Urinary bladder (tissue), 4 donors: Measurements from ENCODE around the gene DOCK8. TPM values are rescaled to one million over a fixed set of nuclear protein-coding genes. Genes with fewer than 3 reads are reported as not detected.

ENCODE experiments used
- DNase-seq: peaks from one replicate; pipeline ENCODE4 v3.0.0-alpha.2; 2015; ENCODE audit errors: extremely low spot score
- H3K27ac ChIP-seq: one replicate; pipeline ENCODE4 v1.5.1; 2013; ENCODE audit warnings: low read depth, mild to moderate bottlenecking, moderate library complexity
- H3K36me3 ChIP-seq: one replicate; pipeline ENCODE4 v1.6.1; 2013; ENCODE audit warnings: mild to moderate bottlenecking, moderate library complexity; ENCODE audit not compliant: insufficient read depth
- H3K4me1 ChIP-seq: one replicate; pipeline ENCODE4 v1.6.1; 2013; ENCODE audit warnings: mild to moderate bottlenecking, moderate library complexity; ENCODE audit not compliant: insufficient read depth
- H3K4me3 ChIP-seq: one replicate; pipeline ENCODE4 v1.5.1; 2013; ENCODE audit warnings: low read depth, low read length
- WGBS: extraction: QIAGEN DNeasy Blood & Tissue Kit; methylation state at CpG from one replicate; pipeline ENCODE4 v1.1.7; 2013; 5-methylcytosine and 5-hydroxymethylcytosine counted together
- polyA plus RNA-seq: library from polyadenylated mRNA; stranded (reverse); fragments of 200-250 nt; gene quantifications from one replicate; pipeline ENCODE4 v1.2.3, GENCODE V29; 2013
- total RNA-seq: library from RNA; depleted of rRNA; stranded (reverse); fragments of >200 nt; gene quantifications from one replicate; pipeline ENCODE4 v1.2.3, GENCODE V29; 2014
- donor health status: healthy with polysubstance abuse.
- donor health status: healthy.

Gene DOCK8
- total and polyA plus RNA-seq, 2 donors: 5.2 to 12.5 TPM

- Histone ChIP-seq H3K4me3 (no peak overlapping the region), H3K4me1 (no peaks in the 10 kb centered on the region), H3K36me3 (no peaks in the 10 kb centered on the region), H3K27ac (no peak overlapping the region)
- DNase-seq: no peak
- 86% methylated on average over 6 of the region's 6 CpGs for WGBS
Observed at GRCh38 chr9:421896-422295, 207.2 kb downstream of the DOCK8 start.

GRCh38 chr9:426264-426663 is 211.6 kb downstream of the DOCK8 start:
- no peaks in the 10 kb centered on the region for H3K36me3 ChIP-seq
- 85% methylated on average over 6 of the region's 6 CpGs for WGBS

GRCh38 chr9:426976-427375 is 212.3 kb downstream of the DOCK8 start:
- Histone ChIP-seq H3K4me1 (no peaks in the 10 kb centered on the region), H3K36me3 (no peaks in the 10 kb centered on the region), H3K27ac (no peak overlapping the region), H3K4me3 (no peak overlapping the region)
- WGBS: 74% methylated on average over 1 of the region's 1 CpG
- DNase-seq: no peak

More at GRCh38 chr9:426264-426663, 211.6 kb downstream of the DOCK8 start:
- no peak for DNase-seq
- Histone ChIP-seq H3K27ac (no peak overlapping the region), H3K4me1 (no peaks in the 10 kb centered on the region), H3K4me3 (no peak overlapping the region)

DNA sequence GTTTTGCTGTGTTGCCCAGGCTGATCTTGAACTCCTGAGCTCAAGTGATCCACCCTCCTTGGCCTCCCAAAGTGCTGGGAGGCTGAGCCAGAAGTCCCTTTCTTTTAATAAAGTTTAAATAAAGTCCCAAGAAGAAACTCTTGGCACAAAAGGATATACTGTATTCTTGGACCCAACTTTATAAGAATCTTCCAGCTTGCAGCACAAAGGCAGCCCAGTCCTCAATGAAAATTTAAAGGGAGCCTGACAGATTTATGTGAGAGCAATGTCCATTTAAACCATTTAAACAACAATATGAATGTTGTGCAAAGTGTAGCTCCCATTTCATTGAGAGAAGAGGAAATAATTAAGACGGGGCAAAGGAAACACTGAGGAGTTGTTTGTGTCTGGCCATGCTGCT is 217.0 kb downstream of the DOCK8 start:
- 61% methylated on average over 1 of the region's 1 CpG for WGBS
- no peaks in the 10 kb centered on the region for H3K36me3 ChIP-seq
- DNase-seq: no peak
- H3K4me1 ChIP-seq: no peaks in the 10 kb centered on the region
- no peak overlapping the region for H3K4me3 ChIP-seq
- H3K27ac ChIP-seq: no peak overlapping the region

GRCh38 chr9:436482-436881 is 221.8 kb downstream of the DOCK8 start:
- no peaks in the 10 kb centered on the region for H3K36me3 ChIP-seq
- WGBS: 75% methylated on average over 3 of the region's 3 CpGs
- no peak overlapping the region for H3K4me3 ChIP-seq
- DNase-seq: no peak
- peaks cover 2% of the 10 kb centered on the region for H3K4me1 ChIP-seq
- H3K27ac ChIP-seq: no peak overlapping the region

DNA sequence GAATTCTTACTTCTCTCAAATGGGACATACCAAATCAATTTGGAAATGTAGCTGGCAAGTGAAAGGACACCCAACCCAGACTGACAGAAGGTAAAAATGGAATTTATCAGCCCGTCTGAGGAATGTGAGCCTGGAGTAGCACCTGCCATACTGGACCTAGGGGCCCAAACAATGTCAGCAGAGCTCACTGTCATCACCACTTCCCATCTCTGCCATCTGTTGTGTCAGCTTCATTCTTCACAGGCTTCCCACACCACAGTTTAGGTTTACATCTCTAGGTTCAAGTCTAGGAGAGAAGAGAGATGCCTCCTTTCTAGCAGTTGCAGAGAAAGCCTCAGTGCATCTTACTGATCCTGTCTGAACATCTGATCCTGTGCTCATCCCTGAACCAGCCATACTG is 222.4 kb downstream of the DOCK8 start:
- Histone ChIP-seq H3K27ac (no peak overlapping the region), H3K4me3 (no peak overlapping the region), H3K36me3 (no peaks in the 10 kb centered on the region), H3K4me1 (peaks cover 2% of the 10 kb centered on the region)
- WGBS: 78% methylated on average over 1 of the region's 1 CpG
- no peak for DNase-seq

- WGBS: 19% methylated on average over 1 of the region's 1 CpG
- H3K4me3 ChIP-seq: no peak overlapping the region
- peaks cover 2% of the 10 kb centered on the region for H3K4me1 ChIP-seq
- H3K36me3 ChIP-seq: no peaks in the 10 kb centered on the region
- peak; percentile 56 for DNase-seq
- H3K27ac ChIP-seq: no peak overlapping the region
Observed at GRCh38 chr9:437574-438001, 222.9 kb downstream of the DOCK8 start.

GRCh38 chr9:438066-438465 is 223.4 kb downstream of the DOCK8 start:
- WGBS: 29% methylated on average over 2 of the region's 2 CpGs
- no peaks in the 10 kb centered on the region for H3K36me3 ChIP-seq
- no peak overlapping the region for H3K27ac ChIP-seq
- H3K4me3 ChIP-seq: no peak overlapping the region
- DNase-seq: no peak
- peaks cover 2% of the 10 kb centered on the region for H3K4me1 ChIP-seq

- Histone ChIP-seq H3K36me3 (no peaks in the 10 kb centered on the region), H3K4me3 (no peak overlapping the region), H3K27ac (peak overlapping the region; percentile 44), H3K4me1 (peaks cover 2% of the 10 kb centered on the region)
- 78% methylated on average over 20 of the region's 20 CpGs for WGBS
- DNase-seq: no peak
Observed at GRCh38 chr9:438961-439768, 224.5 kb downstream of the DOCK8 start.

DNA sequence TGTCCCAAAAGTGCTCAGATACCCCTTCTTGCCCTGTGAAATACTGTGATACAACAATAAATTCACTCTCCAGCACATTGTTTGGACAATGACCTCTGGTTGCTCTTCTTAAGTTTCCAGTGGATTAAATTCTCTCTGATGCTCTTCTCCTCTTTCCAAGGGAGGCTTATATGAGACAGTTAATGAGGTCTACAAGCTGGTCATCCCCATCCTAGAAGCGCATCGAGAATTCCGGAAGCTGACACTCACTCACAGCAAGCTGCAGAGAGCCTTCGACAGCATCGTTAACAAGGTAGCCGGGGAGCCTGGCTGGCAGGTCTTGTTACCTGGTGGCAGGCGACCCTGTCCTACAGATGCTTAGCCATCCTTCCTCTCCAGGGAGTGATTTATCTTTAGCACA is 226.5 kb downstream of the DOCK8 start:
- H3K4me1 ChIP-seq: peaks cover 2% of the 10 kb centered on the region
- no peak overlapping the region for H3K27ac ChIP-seq
- H3K36me3 ChIP-seq: no peaks in the 10 kb centered on the region
- no peak overlapping the region for H3K4me3 ChIP-seq
- WGBS: 45% methylated on average over 7 of the region's 7 CpGs
- DNase-seq: no peak

- Histone ChIP-seq H3K4me3 (no peak overlapping the region), H3K36me3 (no peaks in the 10 kb centered on the region), H3K27ac (no peak overlapping the region), H3K4me1 (no peaks in the 10 kb centered on the region)
- DNase-seq: no peak
- 97% methylated on average over 1 of the region's 1 CpG for WGBS
Observed at GRCh38 chr9:444528-444927, 229.9 kb downstream of the DOCK8 start.

DNA sequence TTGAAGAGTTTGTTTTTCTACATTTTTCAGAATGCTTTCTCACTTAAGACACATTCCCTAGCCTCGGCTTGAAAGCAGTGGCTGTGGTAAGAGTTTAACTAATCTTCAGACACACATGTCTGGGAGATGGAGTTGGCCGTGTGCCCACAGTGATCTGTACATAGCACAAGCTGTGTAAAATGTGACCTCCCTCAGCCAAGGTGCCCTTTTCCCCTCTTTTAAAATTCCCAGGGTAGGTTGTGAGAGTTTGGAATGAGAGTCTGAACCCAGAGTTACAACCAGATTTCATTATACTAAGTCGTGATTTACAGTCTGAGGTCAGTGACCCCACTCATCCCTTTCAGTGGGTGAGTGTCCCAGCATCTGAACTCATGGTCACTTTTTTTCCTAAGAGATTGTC is 230.4 kb downstream of the DOCK8 start:
- no peak for DNase-seq
- H3K27ac ChIP-seq: no peak overlapping the region
- H3K4me1 ChIP-seq: no peaks in the 10 kb centered on the region
- 46% methylated on average over 3 of the region's 3 CpGs for WGBS
- H3K4me3 ChIP-seq: no peak overlapping the region
- no peaks in the 10 kb centered on the region for H3K36me3 ChIP-seq

GRCh38 chr9:446074-446699 is 231.5 kb downstream of the DOCK8 start:
- Histone ChIP-seq H3K4me1 (no peaks in the 10 kb centered on the region), H3K27ac (no peak overlapping the region), H3K4me3 (no peak overlapping the region), H3K36me3 (no peaks in the 10 kb centered on the region)
- WGBS: 91% methylated on average over 15 of the region's 15 CpGs
- no peak for DNase-seq
